Activated CD4-positive, alpha-beta T cell treated with anti-CD3 and anti-CD28 coated beads, Interleukin-2, amount 50 U/mL, for 1 hour (primary cell): ENCODE results near the gene AGXT2.

Experiments
- DNase-seq: peaks from one replicate; pipeline ENCODE4 v3.0.0-alpha.2; 2020

The AGXT2 gene

DNA sequence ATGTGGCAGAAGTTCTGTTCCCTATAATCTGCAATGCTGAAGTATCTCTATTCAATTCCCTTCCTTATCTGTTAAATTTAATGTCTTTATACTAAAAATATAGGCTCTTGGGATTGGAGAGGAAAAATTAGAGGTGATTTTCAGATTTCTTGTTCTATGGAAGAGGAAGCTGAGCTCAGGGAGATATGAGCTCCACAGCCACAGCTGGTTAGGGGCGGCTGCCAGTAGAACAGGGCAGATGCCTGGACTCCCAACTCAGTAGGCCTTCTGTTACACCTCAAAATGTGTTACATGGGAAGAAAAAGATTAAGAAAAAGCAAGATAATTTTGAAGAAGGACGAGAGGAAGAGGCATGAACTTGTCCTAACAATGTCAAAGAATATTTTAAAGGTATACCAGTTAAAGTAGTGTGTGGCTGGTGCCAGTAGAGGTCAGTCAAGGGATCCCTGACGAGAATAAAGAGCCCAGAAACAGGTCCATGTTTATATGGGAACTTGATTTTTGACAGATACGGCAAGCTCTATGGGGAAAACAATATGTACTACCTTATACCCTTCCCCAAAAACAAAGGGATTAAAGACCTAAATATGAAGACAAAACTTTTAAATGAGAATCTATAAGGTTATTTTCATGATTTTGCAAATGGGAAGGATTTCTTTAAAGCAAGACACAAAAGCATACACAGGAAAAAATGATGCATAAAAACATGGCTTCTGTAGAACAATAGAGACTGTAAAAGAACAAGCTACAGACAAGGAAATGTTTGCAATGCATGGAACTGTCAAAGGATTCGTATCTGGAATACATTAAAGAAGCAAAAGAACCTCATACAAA, 89.7 kb downstream of the AGXT2 start:
- DNase-seq, result no peak

GRCh38 chr5:34957321-34957720, 90.4 kb downstream of the AGXT2 start:
- no peak for DNase-seq
